PFSK-1 (cell line): ENCODE results near the gene ABCA7.

Experiments
- POLR2AphosphoS5 ChIP-seq: IDR thresholded peaks from 2 replicates; pipeline ENCODE4 v1.6.1; 2012; ENCODE audit warnings: low read depth, mild to moderate bottlenecking, control low read depth, low read length, moderate library complexity
- REST ChIP-seq, 2 experiments: IDR thresholded peaks; 2 replicates each; pipeline versions ENCODE4 v1.6.1 to v1.8.0; 2011 to 2012; ENCODE audit warnings: low read depth in 2 of 2, low read length in 2 of 2, control low read depth in 1 of 2, inconsistent platforms in 1 of 2, mild to moderate bottlenecking in 1 of 2, moderate library complexity in 1 of 2; ENCODE audit not compliant: insufficient read depth in 1 of 2
- SIN3A ChIP-seq: IDR thresholded peaks from 2 replicates; pipeline ENCODE4 v1.6.1; 2012; ENCODE audit warnings: mild to moderate bottlenecking, low read length, moderate library complexity, borderline replicate concordance; ENCODE audit not compliant: insufficient read depth

GRCh38 chr19:1049106-1049505 lies 9.2 kb downstream of the ABCA7 start:
- TF ChIP-seq REST (IDR thresholded peaks at IDR 0.05; ENCODE audit: insufficient read depth in 1 of 2, low read depth in 2 of 2, low read length in 2 of 2), result no peak
- no peak for TF ChIP-seq POLR2AphosphoS5
- no peak for TF ChIP-seq SIN3A
